Psoas muscle (tissue), 8 donors: ENCODE results near the gene PGF. TPM values are rescaled to one million over a fixed set of nuclear protein-coding genes. Genes with fewer than 3 reads are reported as not detected.

ENCODE experiments used
- ATAC-seq, 4 donors: fragments of 200-7000 bp; cut with Tn5 transposase; one replicate each; pipeline ENCODE4 v1.9.1; 2020; ENCODE audit warnings: moderate library complexity in 3 of 4, mild to moderate bottlenecking in 2 of 4
- DNase-seq, 2 donors: peaks; one replicate each; pipeline ENCODE4 v3.0.0-alpha.2; 2020
- H3K27ac ChIP-seq: fragments of 200-600 bp; one replicate; pipeline ENCODE4 v1.8.0; 2022
- H3K27me3 ChIP-seq, 3 donors: fragments of 200-600 bp in 1 of 3; one replicate each; pipeline versions ENCODE4 v1.6.1 to v1.8.0; 2013 to 2022; ENCODE audit warnings: low read length in 2 of 3, mild to moderate bottlenecking in 2 of 3, moderate library complexity in 1 of 3; ENCODE audit not compliant: insufficient read depth in 3 of 3
- H3K36me3 ChIP-seq, 2 donors: fragments of 200-600 bp in 1 of 2; one replicate each; pipeline versions ENCODE4 v1.6.1 to v1.8.0; 2013 to 2022; ENCODE audit warnings: low read depth in 1 of 2, mild to moderate bottlenecking in 1 of 2, moderate library complexity in 1 of 2; ENCODE audit not compliant: insufficient read depth in 1 of 2
- H3K4me1 ChIP-seq: fragments of 200-600 bp; one replicate; pipeline ENCODE4 v1.8.0; 2022
- H3K4me3 ChIP-seq: fragments of 200-600 bp; one replicate; pipeline ENCODE4 v1.8.0; 2022; ENCODE audit warnings: mild to moderate bottlenecking
- H3K9me3 ChIP-seq: fragments of 200-600 bp; one replicate; pipeline ENCODE4 v1.8.0; 2022
- CTCF ChIP-seq: fragments of 200-600 bp; IDR thresholded peaks from one replicate; pipeline ENCODE4 v1.8.0; 2022; ENCODE audit warnings: antibody characterized with exemption
- WGBS, 3 donors: extraction: QIAGEN DNeasy Blood & Tissue Kit; methylation state at CpG; one replicate each; pipeline versions ENCODE4 v1.1.6 to v1.1.7; 2013; 5-methylcytosine and 5-hydroxymethylcytosine counted together
- intact Hi-C, 2 donors: fragments of 100-400 bp; cut with DNase I; formaldehyde crosslinking; loops; one replicate each; pipeline versions ENCODE4 v1.11.0 to v1.14.2; 2022
- polyA plus RNA-seq, 3 donors: library from polyadenylated mRNA; stranded (reverse); fragments of 200-250 nt; gene quantifications; one replicate each; pipeline ENCODE4 v1.2.3, GENCODE V29; 2013
- total RNA-seq, 4 donors: library from RNA; stranded (reverse); fragmentation: NEBNext Ultra II Directional in 2 of 4; extraction: Animal tissue kit (Norgen Biotek cat#: 25700) in 2 of 4; gene quantifications; one replicate each; pipeline versions ENCODE4 v1.2.1 to v1.2.4, GENCODE V29; 2021 to 2023
- donor health status: healthy with polysubstance abuse.
- donor health status: DM: no; HTN: no; CAD: no; lungs with moderate emphysema.
- donor health status: Bipolar disorder and iron deficiency.
- donor health status: healthy.
- donor health status: DM: yes; HTN: yes; CAD: no.
- donor health status: DM: no; HTN: no; CAD: no.
- donor health status: DM: no; HTN: no; CAD: no.
- donor health status: DM: yes; HTN: yes; CAD: no.

Gene PGF
- total and polyA plus RNA-seq, 7 donors, result 2.5 to 9.8 (median 7.9) TPM

DNA sequence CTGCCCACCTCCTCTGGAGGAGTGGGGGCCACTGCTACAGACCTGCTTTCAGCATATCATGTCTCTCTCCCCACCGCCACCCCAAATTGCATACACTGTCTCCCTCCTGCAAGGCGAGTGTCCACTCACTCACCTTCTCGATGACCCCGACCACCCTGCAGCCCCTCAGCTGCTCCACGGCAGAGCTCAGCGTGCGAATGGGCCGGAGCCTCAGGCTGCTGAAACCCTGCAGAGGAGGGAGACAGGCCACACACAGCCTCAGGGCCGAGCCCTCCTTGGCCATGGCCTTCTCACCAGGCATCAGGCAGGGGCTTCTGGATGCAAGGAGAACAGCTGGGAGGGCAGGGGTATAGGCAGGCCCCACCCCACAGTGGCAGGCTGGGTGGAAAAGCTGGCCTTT is 37.0 kb downstream of the PGF start:
- Histone ChIP-seq H3K27me3 (no peaks in the 10 kb centered on the region), H3K9me3 (no peaks in the 10 kb centered on the region), H3K36me3 (peaks cover 0 to 28% of the 10 kb centered on the region in 2 donors), H3K4me3 (no peak overlapping the region), H3K27ac (peak overlapping the region; percentile 93), H3K4me1 (peaks cover 43% of the 10 kb centered on the region)
- ATAC-seq (no peak), DNase-seq (no peak)
- 89% methylated on average over 9 of the region's 9 CpGs for WGBS, 3 donors
- TF ChIP-seq CTCF, result no peak
- intact Hi-C loops, result loop anchor here in 1 of 2 donors (10.0 kb wide), 1 partner anchor 106 kb away; no protein-coding TSS in a partner anchor

DNA sequence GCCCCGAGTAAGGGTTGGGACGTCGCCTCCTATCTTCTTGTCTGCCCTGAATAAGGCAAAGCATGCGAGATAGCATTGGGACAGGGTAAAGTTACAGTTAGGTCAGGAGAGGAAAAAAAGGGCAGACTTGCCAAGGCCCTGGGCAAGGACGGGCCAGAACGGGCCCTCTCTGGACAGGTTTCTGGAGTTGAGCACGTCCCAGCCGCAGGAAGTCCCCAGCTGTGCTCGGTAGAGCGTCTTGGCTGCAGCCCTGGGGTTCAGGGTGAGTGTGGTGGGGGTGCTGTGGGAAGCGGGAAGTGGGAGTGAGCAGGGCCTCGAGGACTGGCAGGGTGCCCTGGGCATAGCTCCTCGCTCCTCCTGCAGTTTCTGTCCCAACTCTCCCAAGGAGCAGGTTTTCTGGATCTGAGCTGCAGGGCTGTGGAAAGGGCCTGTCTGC is 37.7 kb downstream of the PGF start:
- no peaks in the 10 kb centered on the region for H3K27me3 ChIP-seq
- TF ChIP-seq CTCF, result no peak
- ATAC-seq, result peak; percentile 50 to 76 (median 68)
- H3K27ac ChIP-seq, result peak overlapping the region; percentile 93
- H3K4me3 ChIP-seq, result peak overlapping the region; percentile 18
- DNase-seq, result peak; percentile 80 to 89
- intact Hi-C loops, result loop anchor here in 1 of 2 donors (10.0 kb wide), 1 partner anchor 107 kb away; no protein-coding TSS in a partner anchor
- WGBS, 3 donors, result 4 to 8% (median 8%) methylated on average over 13 of the region's 13 CpGs
- peaks cover 0 to 28% of the 10 kb centered on the region in 2 donors for H3K36me3 ChIP-seq
- peaks cover 43% of the 10 kb centered on the region for H3K4me1 ChIP-seq
- H3K9me3 ChIP-seq, result no peaks in the 10 kb centered on the region

DNA sequence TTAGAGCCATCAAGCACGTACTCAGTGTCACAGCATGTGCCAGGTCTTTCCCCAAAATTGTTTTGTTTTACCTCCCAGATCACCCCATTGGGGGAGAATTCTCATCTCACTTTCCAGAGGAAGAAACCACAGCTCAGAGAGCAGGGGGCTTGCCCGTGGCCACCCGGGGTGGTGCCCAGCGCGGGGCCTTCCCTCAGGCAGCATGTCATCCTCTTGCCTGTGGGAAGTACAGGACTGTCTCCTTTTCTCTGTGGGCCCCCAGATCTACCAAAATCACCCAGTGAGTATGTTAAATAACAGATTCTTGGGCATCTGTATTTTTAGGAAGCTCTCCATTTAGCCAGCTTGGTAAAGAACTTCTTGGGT is 38.2 kb downstream of the PGF start:
- peak; percentile 3 to 30 (median 22) for ATAC-seq
- TF ChIP-seq CTCF, result no peak
- intact Hi-C loops, result loop anchor here in 1 of 2 donors (10.0 kb wide), 1 partner anchor 108 kb away; no protein-coding TSS in a partner anchor

GRCh38 chr14:74915826-74916225 is 39.6 kb downstream of the PGF start:
- DNase-seq, result no peak
- WGBS, 3 donors, result 34 to 52% (median 40%) methylated on average over 7 of the region's 7 CpGs
- no peak overlapping the region for H3K4me3 ChIP-seq
- H3K4me1 ChIP-seq, result peaks cover 35% of the 10 kb centered on the region
- peak overlapping the region; percentile 93 for H3K27ac ChIP-seq
- peaks cover 0 to 21% of the 10 kb centered on the region in 2 donors for H3K36me3 ChIP-seq
- H3K9me3 ChIP-seq, result no peaks in the 10 kb centered on the region
- H3K27me3 ChIP-seq, result no peaks in the 10 kb centered on the region
- TF ChIP-seq CTCF, result no peak
- intact Hi-C loops, result loop anchor here (2.0 to 10.0 kb wide), 2 partner anchors 109 to 173 kb away; no protein-coding TSS in a partner anchor
- no peak for ATAC-seq

More for the DNA sequence above, 38.2 kb downstream of the PGF start:
- Histone ChIP-seq H3K4me1 (peaks cover 39% of the 10 kb centered on the region), H3K4me3 (peak overlapping the region; percentile 18), H3K36me3 (peaks cover 0 to 28% of the 10 kb centered on the region in 2 donors), H3K27ac (peak overlapping the region; percentile 93), H3K27me3 (no peaks in the 10 kb centered on the region), H3K9me3 (no peaks in the 10 kb centered on the region)
- 42 to 65% (median 42%) methylated on average over 5 of the region's 5 CpGs for WGBS, 3 donors
- DNase-seq, result no peak

- peak overlapping the region; percentile 93 for H3K27ac ChIP-seq
- WGBS, 3 donors, result 79 to 82% (median 81%) methylated on average over 4 of the region's 4 CpGs
- intact Hi-C loops, result loop anchor here (2.0 to 10.0 kb wide), 2 partner anchors 109 to 173 kb away; no protein-coding TSS in a partner anchor
- H3K36me3 ChIP-seq, result peaks cover 0 to 17% of the 10 kb centered on the region in 2 donors
- ATAC-seq (no peak), DNase-seq (no peak)
- H3K4me3 ChIP-seq, result no peak overlapping the region
- H3K9me3 ChIP-seq, result no peaks in the 10 kb centered on the region
- H3K27me3 ChIP-seq, result no peaks in the 10 kb centered on the region
- peaks cover 35% of the 10 kb centered on the region for H3K4me1 ChIP-seq
- TF ChIP-seq CTCF, result no peak
These were observed 40.0 kb downstream of the PGF start for GRCh38 chr14:74915426-74915825.
